HG03139 (cell line): Measurements from ENCODE around the gene RAI14.

Experiments used
- ATAC-seq: cut with Tn5 transposase; IDR thresholded peaks from one replicate; pipeline ENCODE4 v1.9.1; 2021; ENCODE audit not compliant: unreplicated experiment

RAI14 gene

GRCh38 chr5:34656001-34656699, at the start of gene RAI14:
Gene RAI14 (plus strand): TSS chr5:34656328. CDS start chr5:34686920, 30,592 bp downstream.
- ATAC-seq: no peak

DNA sequence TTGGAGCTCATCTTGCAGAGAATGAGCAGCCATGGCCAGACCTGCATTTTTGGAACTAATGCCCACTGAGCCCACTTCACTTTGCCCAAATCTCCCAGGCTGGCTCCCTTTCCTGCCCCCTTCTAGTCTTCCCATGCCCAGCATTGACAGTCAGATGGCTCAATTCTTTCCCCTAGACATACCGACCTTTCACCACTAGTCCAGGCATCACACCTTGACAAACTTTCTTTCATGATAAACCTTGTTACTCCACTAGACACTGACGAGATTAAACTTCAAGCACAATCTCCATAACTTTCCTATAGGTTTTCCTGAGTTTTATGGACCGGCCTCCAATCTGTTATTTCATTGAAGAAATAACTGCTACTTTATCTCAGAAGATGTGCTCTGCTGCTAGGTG, 47.8 kb upstream of the RAI14 start:
- ATAC-seq: no peak

DNA sequence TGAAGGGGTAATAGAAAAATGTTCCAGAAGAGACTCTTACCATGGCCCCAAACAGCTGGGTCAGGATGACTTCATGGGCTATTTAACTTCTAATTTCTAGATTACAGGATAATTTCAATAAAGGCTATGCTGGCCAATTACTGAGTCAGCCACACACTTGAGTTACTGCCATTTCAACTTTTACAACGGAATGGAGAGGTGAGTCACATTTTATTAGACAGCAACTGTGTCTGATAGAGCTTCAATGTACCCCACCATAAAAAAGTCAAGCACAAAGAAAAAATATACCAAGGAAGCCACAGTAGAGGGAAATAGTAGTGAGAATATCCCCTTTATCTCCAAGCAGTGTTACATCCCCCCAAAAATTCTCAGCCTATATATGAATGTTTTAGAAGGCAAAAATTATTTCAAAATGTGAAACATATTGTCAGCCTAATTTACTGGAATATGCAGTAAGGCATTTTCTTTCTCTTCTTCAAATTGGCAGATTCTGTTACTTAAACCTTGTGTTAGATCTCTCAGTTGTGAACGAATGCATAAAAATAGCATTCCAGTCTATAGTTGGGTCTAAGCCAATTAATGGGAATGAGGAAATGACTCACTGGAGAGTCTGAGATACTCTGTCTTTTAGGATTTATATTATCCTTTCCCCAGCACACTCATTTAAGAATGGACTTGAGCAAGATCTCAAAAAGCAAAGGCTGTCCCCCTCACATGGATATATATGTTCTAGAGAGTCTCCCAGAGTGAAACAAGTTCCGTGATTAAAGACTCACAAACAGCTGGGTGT, 47.1 kb upstream of the RAI14 start:
- ATAC-seq: no peak

- ATAC-seq: no peak
Measured at GRCh38 chr5:34609951-34610441, 46.1 kb upstream of the RAI14 start.

DNA sequence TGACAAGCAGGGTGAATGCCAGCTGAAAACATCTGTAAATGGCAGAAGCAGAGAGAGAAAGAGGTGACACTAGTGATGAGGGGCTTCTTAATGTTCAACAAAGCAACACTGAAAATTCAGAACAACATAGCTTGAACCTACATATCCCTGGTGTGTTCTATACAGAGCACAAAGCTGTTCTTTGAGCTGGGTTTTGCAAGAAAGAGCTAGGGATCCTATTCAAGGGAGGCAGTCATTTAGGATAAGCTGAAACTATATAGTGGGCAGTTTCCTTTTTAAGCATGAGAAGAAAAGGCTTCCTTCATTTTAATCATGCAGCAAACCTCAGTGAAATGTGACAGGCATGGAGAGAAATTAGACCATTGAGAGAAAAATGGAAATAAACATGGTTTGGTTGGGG, 45.6 kb upstream of the RAI14 start:
- ATAC-seq: no peak

- no peak for ATAC-seq
Measured at GRCh38 chr5:34611464-34612415, 44.4 kb upstream of the RAI14 start.

- no peak for ATAC-seq
Measured at GRCh38 chr5:34616651-34617050, 39.5 kb upstream of the RAI14 start.

DNA sequence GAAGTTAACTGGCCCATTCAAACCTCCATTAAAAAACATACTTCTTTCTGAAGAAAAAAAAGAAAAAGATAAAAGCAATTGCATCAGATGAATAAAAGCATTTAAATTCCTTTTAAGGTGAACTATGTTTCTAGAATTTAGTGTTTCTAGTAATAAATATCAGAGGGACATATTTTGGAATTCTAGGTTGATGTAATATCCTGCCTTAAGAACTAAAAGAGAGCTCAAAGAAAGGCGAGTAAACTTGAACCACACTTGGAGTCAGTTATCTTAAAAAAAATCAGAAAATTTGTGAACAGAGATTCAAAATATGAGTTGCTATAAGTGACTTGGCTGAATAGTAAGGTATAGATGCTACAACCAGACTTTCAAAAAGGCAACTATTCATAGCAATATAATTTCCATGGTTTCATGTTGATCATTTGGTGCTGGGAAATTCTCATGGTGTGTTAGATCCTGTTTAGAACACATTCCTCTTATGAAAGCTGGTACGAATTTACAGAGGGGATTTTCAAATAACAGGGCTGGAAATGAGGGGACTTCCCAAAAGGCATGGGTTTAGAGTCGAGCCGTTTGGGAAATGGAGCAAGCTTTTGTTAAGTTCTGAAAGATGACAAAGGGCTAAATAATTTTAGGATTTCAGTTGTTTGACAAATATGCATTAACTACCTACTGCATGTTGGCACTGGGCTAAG, 37.6 kb upstream of the RAI14 start:
- no peak for ATAC-seq

DNA sequence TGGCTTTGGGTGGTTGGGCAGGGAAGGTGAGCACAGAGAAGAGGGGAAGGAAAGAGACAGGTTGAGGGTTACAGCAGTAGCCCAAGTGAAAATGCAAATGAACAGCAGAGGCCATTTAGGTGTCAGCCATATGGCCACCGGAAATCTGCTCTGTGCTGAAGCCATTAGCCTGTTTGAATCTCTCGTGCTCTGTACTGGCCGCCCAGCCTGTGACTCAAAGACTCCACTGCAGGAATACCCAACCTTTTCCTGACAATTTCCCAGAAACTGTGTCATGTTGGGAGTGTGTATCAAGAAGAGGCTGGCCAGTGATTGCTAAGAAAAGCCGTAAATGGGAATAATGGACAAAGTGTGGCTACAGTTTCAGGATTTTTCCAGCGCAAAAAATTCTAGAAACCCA, 35.9 kb upstream of the RAI14 start:
- no peak for ATAC-seq

- no peak for ATAC-seq
Measured at GRCh38 chr5:34621277-34622097, 34.6 kb upstream of the RAI14 start.

GRCh38 chr5:34622098-34622400, 34.1 kb upstream of the RAI14 start:
- no peak for ATAC-seq

DNA sequence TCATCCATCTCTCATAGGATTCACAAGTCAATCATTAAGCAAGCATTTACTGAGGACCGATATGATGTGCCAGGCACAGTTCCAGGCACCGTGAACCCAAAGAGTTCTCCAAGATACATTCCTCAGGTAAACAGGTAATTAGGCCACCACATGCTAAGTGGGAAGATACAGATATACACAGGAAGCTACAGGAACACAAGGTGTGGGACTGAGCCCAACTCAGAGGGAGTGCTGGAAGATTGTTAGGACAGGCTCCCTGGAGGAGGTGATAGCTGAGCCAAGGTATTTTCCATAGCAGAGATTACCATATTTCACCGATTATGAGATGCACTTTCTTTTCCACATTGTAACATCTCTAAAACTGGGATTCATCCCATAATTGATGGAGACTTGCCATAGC, 31.4 kb upstream of the RAI14 start:
- ATAC-seq: no peak

- ATAC-seq: no peak
Measured at GRCh38 chr5:34625246-34625645, 30.9 kb upstream of the RAI14 start.

DNA sequence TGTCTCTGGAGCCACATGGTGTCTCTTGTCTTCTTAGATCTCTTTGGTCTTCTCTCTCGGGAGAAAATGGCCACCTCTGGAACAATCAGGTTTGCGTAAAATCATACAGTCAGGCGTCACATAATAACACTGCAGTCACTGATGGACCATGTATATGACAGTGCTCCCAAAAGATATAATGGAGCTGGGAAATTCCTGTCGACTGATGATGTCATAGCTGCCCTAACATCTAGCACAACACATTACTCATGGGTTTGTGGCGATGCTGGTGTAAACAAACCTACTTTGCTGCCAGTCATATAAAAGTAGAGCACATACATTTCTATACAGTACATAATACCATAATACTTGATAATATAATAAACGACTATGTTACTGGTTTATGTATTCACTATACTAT, 30.1 kb upstream of the RAI14 start:
- ATAC-seq: no peak

DNA sequence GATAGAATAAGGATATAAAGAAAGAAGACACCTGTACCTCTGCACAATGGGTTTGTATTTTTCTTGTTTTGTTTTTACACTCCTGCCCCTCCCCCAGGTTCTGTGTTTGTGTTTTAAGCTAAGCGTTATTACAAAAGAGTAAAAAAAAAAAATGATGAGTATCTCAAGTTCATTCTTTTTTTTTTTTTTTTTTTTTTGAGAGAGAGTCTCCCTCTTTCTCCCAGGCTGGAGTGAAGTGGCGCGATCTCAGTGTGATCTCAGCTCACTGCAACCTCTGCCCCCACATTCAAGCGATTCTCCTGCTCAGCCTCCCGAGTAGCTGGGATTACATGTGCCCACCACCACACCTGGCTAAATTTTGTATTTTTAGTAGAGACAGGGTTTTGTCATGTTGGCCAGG, 29.4 kb upstream of the RAI14 start:
- no peak for ATAC-seq

DNA sequence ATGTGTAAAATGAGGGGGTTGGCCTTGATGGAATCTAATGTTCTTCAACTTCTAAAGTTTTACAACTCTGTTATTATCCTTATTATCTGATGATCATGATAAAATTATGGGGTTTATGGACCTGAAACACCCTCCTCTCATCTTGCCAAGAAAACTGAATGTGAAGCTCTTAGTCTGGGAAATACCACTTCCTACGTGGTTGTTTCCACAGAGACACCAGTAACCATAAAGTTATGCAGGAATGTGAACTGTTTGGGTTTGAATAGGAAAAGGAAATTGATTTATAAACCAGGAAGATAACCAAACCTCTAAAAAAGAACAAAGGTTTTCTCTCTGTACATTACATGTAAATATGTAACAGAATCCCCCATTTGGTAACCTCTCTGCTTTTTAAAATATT, 28.3 kb upstream of the RAI14 start:
- ATAC-seq: no peak

- no peak for ATAC-seq
Measured at GRCh38 chr5:34628373-34628772, 27.8 kb upstream of the RAI14 start.

GRCh38 chr5:34630596-34630995, 25.5 kb upstream of the RAI14 start:
- ATAC-seq: no peak

DNA sequence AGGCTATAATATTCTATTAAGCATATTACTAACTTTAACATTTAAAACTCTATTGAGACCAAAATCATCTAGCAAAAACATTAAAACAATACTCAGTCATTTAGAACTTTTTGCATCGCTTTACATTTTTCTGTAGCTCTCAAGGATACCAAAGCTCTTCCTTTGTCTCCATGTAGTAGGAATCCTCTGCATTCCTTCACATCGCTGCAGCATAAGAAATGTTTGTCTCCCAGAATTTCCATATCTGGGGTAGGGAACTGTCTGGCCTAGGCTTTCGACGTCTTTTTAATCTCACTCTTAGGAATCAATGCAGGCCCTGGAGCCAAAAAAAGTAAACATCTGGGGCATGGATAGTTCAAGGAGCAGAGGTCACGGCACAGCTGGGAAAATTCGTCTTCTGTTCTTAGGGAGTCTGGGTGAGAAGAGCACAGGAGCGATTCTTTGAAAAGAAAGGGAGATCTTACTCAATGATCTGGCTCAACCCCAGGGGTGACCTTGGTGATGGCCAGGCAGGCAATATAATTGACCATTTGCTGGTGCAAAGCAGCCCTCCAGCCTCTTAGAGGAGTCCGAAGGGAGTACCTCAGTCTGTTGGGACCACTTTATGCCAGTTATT, 23.2 kb upstream of the RAI14 start:
- ATAC-seq: no peak
